GM19240 (cell line): Measurements from ENCODE around the gene TSPY1.
"Not testable (repeated sequence)": the region's sequence is repeated elsewhere in the genome, so short reads cannot be mapped to it uniquely, and the experiment has no call there.

ENCODE experiments used
- DNase-seq: peaks from one replicate; pipeline ENCODE4 v3.0.0; 2011; ENCODE audit warnings: low spot score; ENCODE audit not compliant: insufficient read length

Gene TSPY1, protein sequence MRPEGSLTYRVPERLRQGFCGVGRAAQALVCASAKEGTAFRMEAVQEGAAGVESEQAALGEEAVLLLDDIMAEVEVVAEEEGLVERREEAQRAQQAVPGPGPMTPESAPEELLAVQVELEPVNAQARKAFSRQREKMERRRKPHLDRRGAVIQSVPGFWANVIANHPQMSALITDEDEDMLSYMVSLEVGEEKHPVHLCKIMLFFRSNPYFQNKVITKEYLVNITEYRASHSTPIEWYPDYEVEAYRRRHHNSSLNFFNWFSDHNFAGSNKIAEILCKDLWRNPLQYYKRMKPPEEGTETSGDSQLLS

DNA sequence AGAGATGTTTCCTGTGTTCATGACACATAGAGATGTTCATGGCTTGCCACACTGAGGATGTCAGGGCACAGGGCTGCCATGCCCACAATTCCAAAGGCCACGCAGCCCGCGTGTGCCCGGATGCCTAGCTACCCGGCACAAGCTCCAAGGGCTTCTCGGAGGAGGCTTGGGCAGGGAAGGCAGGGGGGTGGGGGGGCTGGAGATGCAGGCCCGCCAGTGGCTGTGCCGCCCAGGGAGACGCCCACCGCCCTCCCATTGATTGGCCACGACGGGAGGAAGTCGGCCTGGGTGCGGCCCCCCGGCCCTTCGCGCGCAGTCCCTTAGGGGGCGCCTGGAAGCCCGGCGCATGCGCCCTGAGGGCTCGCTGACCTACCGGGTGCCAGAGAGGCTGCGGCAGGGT, at the start of gene TSPY1:
TSPY1 (plus strand) TSS at position 301 of the 400 bp plus-strand sequence; CDS start at position 347, 46 bp downstream.
- DNase-seq, result not testable (repeated sequence)

DNA sequence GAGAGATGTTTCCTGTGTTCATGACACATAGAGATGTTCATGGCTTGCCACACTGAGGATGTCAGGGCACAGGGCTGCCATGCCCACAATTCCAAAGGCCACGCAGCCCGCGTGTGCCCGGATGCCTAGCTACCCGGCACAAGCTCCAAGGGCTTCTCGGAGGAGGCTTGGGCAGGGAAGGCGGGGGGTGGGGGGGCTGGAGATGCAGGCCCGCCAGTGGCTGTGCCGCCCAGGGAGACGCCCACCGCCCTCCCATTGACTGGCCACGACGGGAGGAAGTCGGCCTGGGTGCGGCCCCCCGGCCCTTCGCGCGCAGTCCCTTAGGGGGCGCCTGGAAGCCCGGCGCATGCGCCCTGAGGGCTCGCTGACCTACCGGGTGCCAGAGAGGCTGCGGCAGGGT, 20.2 kb downstream of the TSPY1 start, which contains the start of gene TSPY9:
TSPY9 (plus strand) TSS at position 301 of the 400 bp plus-strand sequence; CDS start at position 347, 46 bp downstream.
- not testable (repeated sequence) for DNase-seq

DNA sequence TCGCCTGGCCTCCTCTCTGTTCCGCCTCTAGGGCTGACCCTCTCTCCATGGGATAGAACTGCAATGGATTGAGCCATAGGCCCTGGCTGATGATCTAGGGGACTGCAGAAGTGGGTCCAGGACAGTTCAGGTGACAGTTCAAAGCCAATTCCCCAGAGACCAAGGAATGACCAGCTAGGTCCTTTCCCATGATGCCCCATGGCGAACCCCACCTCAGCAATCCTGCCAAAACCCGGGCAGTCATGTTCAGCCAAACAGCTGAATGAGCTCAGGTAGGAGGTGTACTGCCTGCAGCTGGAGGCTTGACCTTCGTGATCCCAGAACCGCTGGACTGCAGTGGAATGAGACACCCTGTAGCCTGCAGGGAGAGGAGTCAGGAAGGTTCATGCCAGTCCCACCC, 37.6 kb downstream of the TSPY1 start:
- not testable (repeated sequence) for DNase-seq

DNA sequence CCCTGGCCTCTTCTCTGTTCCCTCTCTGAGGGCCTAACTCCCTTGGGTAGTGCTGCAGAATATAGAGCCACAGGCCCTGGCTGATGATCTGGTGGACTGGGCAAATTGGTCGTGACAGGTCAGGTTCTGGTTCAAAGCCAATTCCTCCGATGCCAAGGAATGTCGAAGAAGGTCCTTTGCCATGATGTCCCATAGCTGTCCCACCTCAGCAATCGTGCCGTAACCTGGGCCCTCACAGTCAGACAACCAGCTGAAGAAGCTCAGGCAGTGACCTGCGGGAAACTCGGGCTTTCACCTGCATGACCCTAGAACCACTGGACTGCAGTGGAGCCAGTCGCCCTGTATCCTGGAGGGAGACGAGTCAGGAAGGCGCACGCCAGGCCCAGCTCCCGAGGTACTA, 49.5 kb downstream of the TSPY1 start:
- not testable (repeated sequence) for DNase-seq
